ENCODE measurements around the gene STAG1.
"Not testable (repeated sequence)": the region's sequence is repeated elsewhere in the genome, so short reads cannot be mapped to it uniquely, and the experiment has no call there.

The STAG1 gene

GRCh38 chr3:136336329-136337100, 415.7 kb downstream of the STAG1 start:
- DNase-seq (ENCODE audit: low read depth): no peak

GRCh38 chr3:136334726-136335125, 417.5 kb downstream of the STAG1 start:
- H3K4me3 ChIP-seq (ENCODE audit: low read length); DNase-seq (ENCODE audit: low read depth): not testable (repeated sequence)

More at GRCh38 chr3:136336329-136337100, 415.7 kb downstream of the STAG1 start:
- no peak overlapping the region for H3K4me3 ChIP-seq (ENCODE audit: low read length)
- TF ChIP-seq CTCF (conservative IDR thresholded peaks at IDR 0.05; ENCODE audit: low read depth, low read length): no peak

- TF ChIP-seq CTCF (conservative IDR thresholded peaks at IDR 0.05; ENCODE audit: low read depth, low read length): no peak
- H3K4me3 ChIP-seq (ENCODE audit: low read length): no peak overlapping the region
- DNase-seq (ENCODE audit: low read depth): no peak
Measured at GRCh38 chr3:136334209-136334608, 418.0 kb downstream of the STAG1 start.

- TF ChIP-seq CTCF (conservative IDR thresholded peaks at IDR 0.05; ENCODE audit: low read depth, low read length): no peak
- H3K4me3 ChIP-seq (ENCODE audit: low read length): no peak overlapping the region
- DNase-seq (ENCODE audit: low read depth): no peak
Measured at GRCh38 chr3:136332776-136333175, 419.4 kb downstream of the STAG1 start.

GRCh38 chr3:136332302-136332701, 419.9 kb downstream of the STAG1 start:
- no peak overlapping the region for H3K4me3 ChIP-seq (ENCODE audit: low read length)
- no peak for TF ChIP-seq CTCF (conservative IDR thresholded peaks at IDR 0.05; ENCODE audit: low read depth, low read length)
- no peak for DNase-seq (ENCODE audit: low read depth)

GRCh38 chr3:136330900-136331299, 421.3 kb downstream of the STAG1 start:
- TF ChIP-seq CTCF (conservative IDR thresholded peaks at IDR 0.05; ENCODE audit: low read depth, low read length): no peak
- H3K4me3 ChIP-seq (ENCODE audit: low read length): no peak overlapping the region
- DNase-seq (ENCODE audit: low read depth): no peak

- H3K4me3 ChIP-seq (ENCODE audit: low read length): no peak overlapping the region
- TF ChIP-seq CTCF (conservative IDR thresholded peaks at IDR 0.05; ENCODE audit: low read depth, low read length): no peak
- DNase-seq (ENCODE audit: low read depth): no peak
Measured at GRCh38 chr3:136329593-136329992, 422.6 kb downstream of the STAG1 start.

Data from retinal pigment epithelial cell (primary cell).